ENCODE measurements around the gene RPL36A. TPM values are rescaled to one million over a fixed set of nuclear protein-coding genes. Genes with fewer than 3 reads are reported as not detected.

The RPL36A gene
- total RNA-seq, 1 donor from 2014 or later = 147 TPM

- DNase-seq = no peak
- Mint-ChIP-seq H3K4me1 (ENCODE audit: low read depth, unreplicated experiment) (no peaks in the 10 kb centered on the region), H3K27ac (ENCODE audit: unreplicated experiment) (no peak overlapping the region), H3K9me3 (ENCODE audit: unreplicated experiment) (no peaks in the 10 kb centered on the region), H3K36me3 (ENCODE audit: unreplicated experiment) (no peaks in the 10 kb centered on the region), H3K27me3 (ENCODE audit: unreplicated experiment) (no peaks in the 10 kb centered on the region), H3K4me3 (ENCODE audit: unreplicated experiment) (no peak overlapping the region)
- no peak for TF ChIP-seq CTCF (IDR thresholded peaks at IDR 0.05; ENCODE audit: partially characterized antibody, unreplicated experiment)
Measured at GRCh38 chrX:101398694-101399093, 7.9 kb downstream of the RPL36A start.

- H3K36me3 Mint-ChIP-seq (ENCODE audit: unreplicated experiment) = no peaks in the 10 kb centered on the region
- H3K4me1 Mint-ChIP-seq (ENCODE audit: low read depth, unreplicated experiment) = no peaks in the 10 kb centered on the region
- H3K9me3 Mint-ChIP-seq (ENCODE audit: unreplicated experiment) = no peaks in the 10 kb centered on the region
- H3K4me3 Mint-ChIP-seq (ENCODE audit: unreplicated experiment) = no peak overlapping the region
- no peak overlapping the region for H3K27ac Mint-ChIP-seq (ENCODE audit: unreplicated experiment)
- DNase-seq = no peak
- no peak for TF ChIP-seq CTCF (IDR thresholded peaks at IDR 0.05; ENCODE audit: partially characterized antibody, unreplicated experiment)
- no peaks in the 10 kb centered on the region for H3K27me3 Mint-ChIP-seq (ENCODE audit: unreplicated experiment)
Measured at GRCh38 chrX:101399825-101400224, 9.0 kb downstream of the RPL36A start.

- Mint-ChIP-seq H3K9me3 (ENCODE audit: unreplicated experiment) (peaks cover 7% of the 10 kb centered on the region), H3K27me3 (ENCODE audit: unreplicated experiment) (peaks cover 4% of the 10 kb centered on the region), H3K4me3 (ENCODE audit: unreplicated experiment) (peak overlapping the region; percentile 95), H3K27ac (ENCODE audit: unreplicated experiment) (peak overlapping the region; percentile 98), H3K4me1 (ENCODE audit: low read depth, unreplicated experiment) (peaks cover 7% of the 10 kb centered on the region), H3K36me3 (ENCODE audit: unreplicated experiment) (no peaks in the 10 kb centered on the region)
- TF ChIP-seq CTCF (IDR thresholded peaks at IDR 0.05; ENCODE audit: partially characterized antibody, unreplicated experiment) = no peak
- DNase-seq = no peak
Measured at GRCh38 chrX:101407167-101407747, 16.4 kb downstream of the RPL36A start.

- Mint-ChIP-seq H3K4me3 (ENCODE audit: unreplicated experiment) (peak within 1 kb of the TSS; percentile 95), H3K27ac (ENCODE audit: unreplicated experiment) (peak within 1 kb of the TSS; percentile 98), H3K36me3 (ENCODE audit: unreplicated experiment) (no peaks in the 10 kb centered on the region), H3K9me3 (ENCODE audit: unreplicated experiment) (peaks cover 7% of the 10 kb centered on the region), H3K27me3 (ENCODE audit: unreplicated experiment) (peaks cover 7% of the 10 kb centered on the region), H3K4me1 (ENCODE audit: low read depth, unreplicated experiment) (peaks cover 7% of the 10 kb centered on the region)
- TF ChIP-seq CTCF (IDR thresholded peaks at IDR 0.05; ENCODE audit: partially characterized antibody, unreplicated experiment) = no peak
- DNase-seq = peak; percentile 80
Measured at GRCh38 chrX:101407748-101408531, 17.1 kb downstream of the RPL36A start, which contains the start of the genes GLA and HNRNPH2. Gene GLA, minus strand, starts transcription at chrX:101407925. Its CDS starts 22 bp downstream, at chrX:101407903. Gene HNRNPH2, plus strand, starts transcription at chrX:101408222. Its CDS starts 3,767 bp downstream, at chrX:101411989.

GRCh38 chrX:101408532-101408841 is 17.7 kb downstream of the RPL36A start:
- no peak for DNase-seq
- Mint-ChIP-seq H3K4me3 (ENCODE audit: unreplicated experiment) (peak overlapping the region; percentile 95), H3K27me3 (ENCODE audit: unreplicated experiment) (peaks cover 7% of the 10 kb centered on the region), H3K36me3 (ENCODE audit: unreplicated experiment) (no peaks in the 10 kb centered on the region), H3K4me1 (ENCODE audit: low read depth, unreplicated experiment) (peaks cover 7% of the 10 kb centered on the region), H3K9me3 (ENCODE audit: unreplicated experiment) (peaks cover 7% of the 10 kb centered on the region), H3K27ac (ENCODE audit: unreplicated experiment) (peak overlapping the region; percentile 98)
- TF ChIP-seq CTCF (IDR thresholded peaks at IDR 0.05; ENCODE audit: partially characterized antibody, unreplicated experiment) = peak; percentile 11
